Astrocyte (in vitro differentiated cells and primary cell): ENCODE measurements around the gene EMD. TPM values are rescaled to one million over a fixed set of nuclear protein-coding genes. Genes with fewer than 3 reads are reported as not detected.
A peak's percentile ranks its signal among the peaks of the same experiment; 100 is the strongest.

Source experiments
- DNase-seq: peaks from one replicate; pipeline ENCODE4 v3.0.0-alpha.2; 2010; ENCODE audit warnings: low read depth
- FAIRE-seq: peaks from 2 replicates; lab custom pipeline; 2011; peaks lifted over from hg19 to GRCh38; lab: Jason Lieb, UNC
- H2AFZ ChIP-seq: 2 replicates; pipeline ENCODE4 v1.6.0; 2012; ENCODE audit warnings: low read depth, low read length, inconsistent platforms
- H3K27ac ChIP-seq: 2 replicates; pipeline ENCODE4 v1.5.1; 2011; ENCODE audit warnings: low read depth, low read length, inconsistent platforms
- H3K27me3 ChIP-seq: 2 replicates; pipeline ENCODE4 v1.6.0; 2011; ENCODE audit warnings: low read length, inconsistent platforms; ENCODE audit not compliant: insufficient read depth
- H3K36me3 ChIP-seq: 2 replicates; pipeline ENCODE4 v1.5.1; 2011; ENCODE audit warnings: low read length, inconsistent platforms; ENCODE audit not compliant: insufficient read depth
- H3K4me1 ChIP-seq: 2 replicates; pipeline ENCODE4 v1.5.1; 2011; ENCODE audit warnings: low read length, inconsistent platforms; ENCODE audit not compliant: insufficient read depth
- H3K4me2 ChIP-seq: 2 replicates; pipeline ENCODE4 v1.6.0; 2012; ENCODE audit warnings: low read length, inconsistent platforms
- H3K4me3 ChIP-seq: 2 replicates; pipeline ENCODE4 v1.5.1; 2011; ENCODE audit warnings: low read depth, mild to moderate bottlenecking, low read length, inconsistent platforms; ENCODE audit not compliant: insufficient read depth
- H3K79me2 ChIP-seq: 2 replicates; pipeline ENCODE4 v1.6.0; 2012; ENCODE audit warnings: mild to moderate bottlenecking, low read length, inconsistent platforms; ENCODE audit not compliant: insufficient read depth
- H3K9ac ChIP-seq: 2 replicates; pipeline ENCODE4 v1.6.0; 2012; ENCODE audit warnings: mild to moderate bottlenecking, low read length, inconsistent platforms
- H3K9me3 ChIP-seq: 2 replicates; pipeline ENCODE4 v1.5.1; 2012; ENCODE audit warnings: low read depth, mild to moderate bottlenecking, low read length, inconsistent platforms; ENCODE audit not compliant: insufficient read depth
- H4K20me1 ChIP-seq: 2 replicates; pipeline ENCODE4 v1.6.0; 2012; ENCODE audit warnings: low read length, inconsistent platforms; ENCODE audit not compliant: insufficient read depth
- H3K27ac Mint-ChIP-seq: one replicate; pipeline ENCODE4 v1.8.0; 2021; ENCODE audit warnings: mild to moderate bottlenecking, mixed read lengths; ENCODE audit not compliant: unreplicated experiment
- H3K27me3 Mint-ChIP-seq: one replicate; pipeline ENCODE4 v1.8.0; 2021; ENCODE audit warnings: low read depth, mixed read lengths; ENCODE audit not compliant: unreplicated experiment
- H3K36me3 Mint-ChIP-seq: one replicate; pipeline ENCODE4 v1.8.0; 2021; ENCODE audit warnings: low read depth, mixed read lengths; ENCODE audit not compliant: unreplicated experiment
- H3K4me1 Mint-ChIP-seq: one replicate; pipeline ENCODE4 v1.8.0; 2021; ENCODE audit warnings: low read depth, mixed read lengths; ENCODE audit not compliant: unreplicated experiment
- H3K4me3 Mint-ChIP-seq: one replicate; pipeline ENCODE4 v1.8.0; 2021; ENCODE audit warnings: mild to moderate bottlenecking, moderate library complexity, mixed read lengths; ENCODE audit not compliant: unreplicated experiment
- H3K9me3 Mint-ChIP-seq: one replicate; pipeline ENCODE4 v1.8.0; 2021; ENCODE audit warnings: mild to moderate bottlenecking, mixed read lengths; ENCODE audit not compliant: unreplicated experiment
- CTCF ChIP-seq: IDR thresholded peaks from 2 replicates; pipeline ENCODE4 v1.5.1; 2011; ENCODE audit warnings: low read depth, mild to moderate bottlenecking, inconsistent platforms, low read length, moderate library complexity; ENCODE audit not compliant: insufficient read depth
- EZH2 ChIP-seq: IDR thresholded peaks from 2 replicates; pipeline ENCODE4 v1.6.1; 2012; ENCODE audit warnings: mild to moderate bottlenecking, low read length, inconsistent platforms; ENCODE audit not compliant: insufficient read depth
- total RNA-seq: library from RNA; stranded (reverse); gene quantifications from 2 replicates; pipeline ENCODE4 v1.2.1, GENCODE V29; 2021

The EMD gene
- total RNA-seq, 1 donor from 2014 or later: 75.6 TPM

GRCh38 chrX:154409222-154409871, 30.3 kb downstream of the EMD start, which contains the start of gene DNASE1L1:
TSS of gene DNASE1L1 (minus strand) at chrX:154409254. CDS start at chrX:154405568, 3,686 bp downstream.
- peak; percentile 82 for DNase-seq
- no peaks in the 10 kb centered on the region for H3K9me3 ChIP-seq
- Mint-ChIP-seq H3K36me3 (no peaks in the 10 kb centered on the region), H3K27me3 (no peaks in the 10 kb centered on the region), H3K9me3 (no peaks in the 10 kb centered on the region), H3K4me3 (peak within 1 kb of the TSS; percentile 84), H3K27ac (peak within 1 kb of the TSS; percentile 93), H3K4me1 (peaks cover 2% of the 10 kb centered on the region)
- H4K20me1 ChIP-seq: no peaks in the 10 kb centered on the region
- no peak for TF ChIP-seq EZH2
- peak within 1 kb of the TSS; percentile 84 for H3K27ac ChIP-seq
- peak within 1 kb of the TSS; percentile 88 for H3K9ac ChIP-seq
- H3K27me3 ChIP-seq: no peaks in the 10 kb centered on the region
- peaks cover 15% of the 10 kb centered on the region for H3K79me2 ChIP-seq
- FAIRE-seq: peak; percentile 55
- H3K4me1 ChIP-seq: peaks cover 17% of the 10 kb centered on the region
- peak within 1 kb of the TSS; percentile 97 for H3K4me2 ChIP-seq
- peak within 1 kb of the TSS; percentile 69 for H3K4me3 ChIP-seq
- H2AFZ ChIP-seq: peak within 1 kb of the TSS; percentile 66
- H3K36me3 ChIP-seq: no peaks in the 10 kb centered on the region

- H3K79me2 ChIP-seq: peaks cover 15% of the 10 kb centered on the region
- Mint-ChIP-seq H3K9me3 (no peaks in the 10 kb centered on the region), H3K4me3 (peak overlapping the region; percentile 72), H3K27me3 (no peaks in the 10 kb centered on the region), H3K4me1 (peaks cover 2% of the 10 kb centered on the region), H3K36me3 (no peaks in the 10 kb centered on the region), H3K27ac (no peak overlapping the region)
- peak overlapping the region; percentile 77 for H3K9ac ChIP-seq
- H3K4me3 ChIP-seq: peak overlapping the region; percentile 60
- H3K36me3 ChIP-seq: no peaks in the 10 kb centered on the region
- peak overlapping the region; percentile 84 for H3K4me2 ChIP-seq
- FAIRE-seq (peak; percentile 43), DNase-seq (peak; percentile 23)
- TF ChIP-seq EZH2 (no peak), CTCF (no peak)
- H3K9me3 ChIP-seq: no peaks in the 10 kb centered on the region
- no peaks in the 10 kb centered on the region for H4K20me1 ChIP-seq
- H3K27me3 ChIP-seq: no peaks in the 10 kb centered on the region
- peak overlapping the region; percentile 53 for H3K27ac ChIP-seq
- H3K4me1 ChIP-seq: peaks cover 17% of the 10 kb centered on the region
- H2AFZ ChIP-seq: peak overlapping the region; percentile 71
Measured at GRCh38 chrX:154411981-154412340, 32.9 kb downstream of the EMD start.

GRCh38 chrX:154412468-154412867, 33.4 kb downstream of the EMD start:
- H3K4me1 Mint-ChIP-seq: peaks cover 2% of the 10 kb centered on the region
- no peaks in the 10 kb centered on the region for H3K27me3 Mint-ChIP-seq
- H3K4me1 ChIP-seq: peaks cover 17% of the 10 kb centered on the region
- H3K9me3 ChIP-seq: no peaks in the 10 kb centered on the region
- no peaks in the 10 kb centered on the region for H4K20me1 ChIP-seq
- peaks cover 15% of the 10 kb centered on the region for H3K79me2 ChIP-seq
- peak overlapping the region; percentile 77 for H3K9ac ChIP-seq
- H3K27me3 ChIP-seq: no peaks in the 10 kb centered on the region
- H3K27ac Mint-ChIP-seq: no peak overlapping the region
- H3K4me3 ChIP-seq: peak overlapping the region; percentile 60
- H3K4me3 Mint-ChIP-seq: peak overlapping the region; percentile 72
- DNase-seq (no peak), FAIRE-seq (no peak)
- H3K27ac ChIP-seq: no peak overlapping the region
- H3K36me3 Mint-ChIP-seq: no peaks in the 10 kb centered on the region
- TF ChIP-seq EZH2: no peak
- TF ChIP-seq CTCF: no peak
- peak overlapping the region; percentile 84 for H3K4me2 ChIP-seq
- H2AFZ ChIP-seq: no peak overlapping the region
- H3K36me3 ChIP-seq: no peaks in the 10 kb centered on the region
- H3K9me3 Mint-ChIP-seq: no peaks in the 10 kb centered on the region
